GM21619 (cell line): ENCODE measurements around the gene MPO.

ENCODE experiments used
- ATAC-seq: cut with Tn5 transposase; IDR thresholded peaks from one replicate; pipeline ENCODE4 v1.9.1; 2021; ENCODE audit not compliant: unreplicated experiment

MPO gene

DNA sequence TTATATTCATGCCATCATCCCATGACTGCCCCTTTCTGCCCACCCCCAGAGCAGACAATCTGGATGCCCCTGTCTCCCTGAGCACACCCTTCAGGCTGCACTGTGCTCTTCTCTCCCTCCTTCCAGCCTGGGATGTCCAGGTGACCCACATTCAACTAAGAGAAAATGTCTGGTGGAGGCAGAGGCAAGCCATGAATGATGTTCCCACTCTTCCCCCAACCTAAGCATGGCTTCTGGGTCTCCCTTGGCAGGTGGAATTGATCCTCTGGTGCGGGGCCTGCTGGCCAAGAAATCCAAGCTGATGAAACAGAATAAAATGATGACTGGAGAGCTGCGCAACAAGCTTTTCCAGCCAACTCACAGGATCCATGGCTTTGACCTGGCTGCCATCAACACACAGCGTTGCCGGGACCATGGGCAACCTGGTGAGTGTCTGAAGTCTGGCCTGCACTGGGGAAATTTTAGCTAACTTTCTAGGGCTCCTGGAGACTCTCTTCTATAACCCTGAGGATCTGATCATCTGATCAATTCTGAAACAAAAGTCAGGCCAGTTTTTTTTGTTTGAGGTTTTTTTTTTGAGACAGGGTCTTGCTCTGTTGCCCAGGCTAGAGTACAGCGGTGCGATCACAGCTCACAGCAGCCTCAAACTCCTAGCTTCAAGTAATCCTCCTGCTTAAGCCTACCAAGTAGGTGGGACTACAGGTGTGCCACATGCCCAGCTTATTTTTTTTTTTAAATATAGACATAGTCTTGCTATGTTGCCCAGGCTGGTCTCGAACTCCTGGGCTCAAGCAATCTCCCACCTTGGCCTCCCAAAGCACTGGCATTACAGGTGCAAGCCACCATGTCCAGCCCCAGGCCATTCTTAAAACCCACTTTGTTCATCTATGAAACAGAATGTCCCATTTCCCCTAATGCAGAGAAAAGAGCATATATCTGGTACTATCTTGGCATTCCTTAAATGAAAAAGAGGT lies 14.5 kb downstream of the MPO start:
- ATAC-seq: no peak

DNA sequence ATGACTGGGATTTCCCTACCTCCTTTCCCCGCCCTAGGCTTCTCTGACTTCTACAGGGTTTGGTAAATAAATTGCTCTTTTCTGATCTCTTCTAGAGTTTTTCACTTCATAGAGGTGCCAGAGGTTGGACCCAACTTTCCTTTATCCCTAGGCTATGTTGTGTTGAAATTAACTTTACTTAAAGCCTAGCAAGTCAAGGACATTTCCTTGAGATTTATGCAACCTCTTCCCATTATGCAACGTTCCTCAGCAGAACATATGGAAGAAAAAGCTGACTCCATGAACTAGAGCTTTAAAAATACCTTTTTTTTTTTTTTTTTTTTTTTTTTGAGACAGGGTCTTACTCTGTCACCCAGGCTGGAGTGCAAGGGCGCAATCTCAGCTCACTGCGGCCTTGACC lies 15.5 kb downstream of the MPO start:
- ATAC-seq: no peak

DNA sequence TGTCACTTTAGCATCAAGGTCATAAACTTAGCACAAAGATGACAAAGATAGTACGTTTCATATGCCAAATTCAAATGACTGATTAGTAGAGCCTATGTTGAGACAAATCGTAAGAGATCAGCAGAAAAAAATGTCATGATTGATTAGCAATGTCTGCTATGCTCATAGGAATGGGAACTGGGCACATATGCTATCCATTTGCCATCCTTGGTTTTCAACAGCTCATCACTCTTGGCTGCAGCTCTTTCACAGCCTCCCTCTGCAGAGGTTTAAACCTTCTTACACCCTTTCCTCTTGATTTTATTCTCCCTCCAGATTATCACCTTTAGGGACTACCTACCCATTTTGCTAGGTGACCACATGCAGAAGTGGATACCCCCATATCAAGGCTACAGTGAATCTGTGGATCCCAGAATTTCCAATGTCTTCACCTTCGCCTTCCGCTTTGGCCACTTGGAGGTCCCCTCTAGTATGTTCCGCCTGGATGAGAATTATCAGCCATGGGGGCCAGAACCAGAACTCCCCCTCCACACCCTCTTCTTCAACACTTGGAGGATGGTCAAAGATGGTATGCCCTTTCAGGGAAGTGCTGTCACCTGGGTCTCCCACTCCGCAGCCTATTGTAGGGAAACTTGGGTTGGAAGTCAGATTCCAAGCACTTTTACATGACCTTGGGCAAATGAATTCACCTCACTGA lies 16.2 kb downstream of the MPO start:
- ATAC-seq: no peak

GRCh38 chr17:58263773-58264172 lies 17.0 kb downstream of the MPO start:
- ATAC-seq: no peak

DNA sequence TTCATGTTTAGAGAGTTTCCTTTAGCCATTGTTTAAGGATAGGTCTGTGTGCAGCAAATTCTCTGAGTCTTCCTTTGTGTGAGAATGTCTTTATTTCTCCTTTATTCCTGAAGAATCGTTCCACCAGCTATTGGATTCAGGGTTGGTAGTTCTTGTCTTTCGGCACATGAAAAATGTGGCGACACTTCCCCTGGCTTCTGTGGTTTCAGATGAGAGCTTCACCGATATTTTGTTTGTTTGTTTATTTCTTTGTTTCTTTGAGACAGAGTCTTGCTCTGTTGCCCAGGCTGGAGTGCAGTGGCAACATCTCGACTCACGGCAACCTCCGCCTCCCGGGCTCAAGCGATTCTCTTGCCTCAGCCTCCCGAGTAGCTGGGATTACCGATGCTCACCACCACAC lies 18.6 kb downstream of the MPO start:
- ATAC-seq: no peak

- no peak for ATAC-seq
Measured at GRCh38 chr17:58254803-58255202, 25.9 kb downstream of the MPO start.

DNA sequence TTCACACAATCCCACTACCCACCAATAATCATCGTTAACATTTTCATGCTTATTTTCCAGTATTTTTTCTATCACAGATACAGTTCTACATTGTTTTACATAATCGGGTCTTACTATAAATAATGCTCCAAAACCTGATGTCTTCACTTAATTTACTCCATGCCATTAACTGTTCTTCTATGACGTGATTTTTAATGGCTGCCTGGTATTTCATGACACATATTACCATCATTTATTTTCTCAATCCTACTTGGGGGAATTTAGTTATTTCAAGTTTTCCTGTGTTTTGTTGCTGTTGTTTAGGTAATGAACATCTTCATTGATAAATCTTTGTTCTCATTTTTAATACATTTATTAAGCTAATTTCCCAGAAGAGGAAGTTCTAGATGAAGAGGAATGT lies 27.7 kb downstream of the MPO start:
- no peak for ATAC-seq

DNA sequence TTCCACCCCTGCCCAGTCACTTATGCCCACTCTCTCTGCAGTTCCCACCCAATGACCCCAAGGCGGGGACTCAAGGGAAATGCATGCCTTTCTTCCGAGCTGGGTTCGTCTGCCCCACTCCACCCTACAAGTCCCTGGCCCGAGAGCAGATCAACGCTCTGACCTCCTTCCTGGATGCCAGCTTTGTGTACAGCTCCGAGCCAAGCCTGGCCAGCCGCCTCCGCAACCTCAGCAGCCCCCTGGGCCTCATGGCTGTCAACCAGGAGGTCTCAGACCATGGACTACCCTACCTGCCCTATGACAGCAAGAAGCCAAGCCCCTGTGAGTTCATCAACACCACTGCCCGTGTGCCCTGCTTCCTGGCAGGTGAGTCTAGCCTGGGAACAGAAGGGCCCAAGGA lies 28.6 kb downstream of the MPO start:
- ATAC-seq: no peak

DNA sequence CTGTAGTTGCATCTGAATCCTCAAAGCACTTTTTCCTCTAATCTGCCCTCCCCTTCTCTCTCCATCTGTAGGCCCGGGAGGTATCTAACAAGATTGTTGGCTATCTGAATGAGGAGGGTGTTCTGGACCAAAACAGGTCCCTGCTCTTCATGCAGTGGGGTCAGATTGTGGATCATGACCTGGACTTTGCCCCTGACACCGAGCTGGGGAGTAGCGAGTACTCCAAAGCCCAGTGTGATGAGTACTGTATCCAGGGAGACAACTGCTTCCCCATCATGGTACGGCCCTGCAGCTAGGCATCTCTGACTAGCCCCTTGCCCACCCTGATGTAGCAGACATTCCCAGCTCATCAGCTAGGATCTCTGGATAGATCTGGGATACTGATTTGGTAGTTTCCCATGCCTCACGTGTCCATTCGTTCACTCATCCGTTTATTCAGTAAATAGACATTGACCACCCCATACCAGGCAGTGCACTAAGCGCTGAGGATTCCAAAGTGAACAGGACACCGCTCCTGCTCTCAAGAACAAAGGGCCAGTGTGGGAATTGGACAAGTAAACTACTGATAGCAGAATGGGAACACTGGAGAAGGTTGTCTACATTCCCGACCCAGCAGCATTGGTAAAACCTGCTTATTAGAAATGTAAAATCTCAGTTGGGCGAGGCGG lies 30.3 kb downstream of the MPO start:
- ATAC-seq: no peak

GRCh38 chr17:58249270-58250133 lies 31.2 kb downstream of the MPO start:
- no peak for ATAC-seq

DNA sequence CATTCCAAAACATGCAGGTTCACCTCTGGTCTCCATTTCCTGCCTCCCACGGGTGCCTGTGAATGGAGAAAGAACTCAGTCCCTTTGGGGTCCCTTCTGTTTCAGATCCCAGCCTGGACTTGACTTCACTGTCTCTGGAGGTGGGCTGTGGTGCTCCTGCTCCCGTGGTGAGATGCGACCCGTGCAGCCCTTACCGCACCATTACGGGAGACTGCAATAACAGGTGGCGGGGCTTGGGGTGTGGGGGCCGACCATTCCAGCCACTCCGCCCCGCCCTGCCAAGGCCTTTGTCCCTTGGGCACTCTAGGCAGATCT lies 31.8 kb downstream of the MPO start:
- no peak for ATAC-seq

DNA sequence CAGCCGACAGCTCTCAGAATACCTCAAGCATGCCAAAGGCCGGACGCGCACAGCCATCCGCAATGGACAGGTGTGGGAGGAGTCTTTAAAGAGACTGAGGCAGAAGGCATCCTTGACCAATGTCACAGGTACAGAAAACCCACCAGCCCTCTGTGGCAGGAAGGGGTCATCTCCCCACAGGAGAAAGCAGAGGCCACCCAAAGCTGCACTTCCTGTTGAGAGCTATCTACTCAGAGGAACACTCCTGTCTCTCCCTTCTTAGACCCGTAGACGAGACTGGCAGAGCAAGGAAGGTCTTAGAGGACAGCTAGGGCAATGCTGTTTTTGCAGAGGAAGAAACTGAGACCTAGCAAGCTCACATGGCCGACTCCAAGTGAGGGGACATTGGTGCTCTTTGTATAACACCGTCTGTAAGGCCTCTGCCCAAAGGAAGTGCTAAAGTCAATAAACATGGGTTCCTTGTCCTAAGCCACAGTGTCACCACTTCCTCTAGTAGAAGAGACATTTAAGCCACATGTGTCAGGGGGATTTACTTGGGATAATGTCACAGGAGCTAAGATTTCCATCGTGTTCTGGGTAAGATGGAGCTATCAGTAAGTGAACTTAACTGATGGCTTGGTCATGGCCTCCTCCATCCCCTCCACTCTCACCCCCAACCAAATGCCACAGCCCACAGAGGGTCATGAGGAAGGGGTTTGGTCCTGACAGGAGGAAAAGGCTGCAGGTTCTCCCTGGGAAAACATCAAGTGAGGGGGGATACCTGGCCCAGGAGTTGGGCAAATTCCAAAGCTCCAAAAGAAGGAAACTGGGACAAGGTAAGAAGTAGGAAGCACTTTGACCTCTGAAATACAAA lies 33.0 kb downstream of the MPO start:
- ATAC-seq: no peak

GRCh38 chr17:58246781-58247180 lies 34.0 kb downstream of the MPO start:
- ATAC-seq: no peak

GRCh38 chr17:58246104-58246740 lies 34.5 kb downstream of the MPO start:
- ATAC-seq: no peak

DNA sequence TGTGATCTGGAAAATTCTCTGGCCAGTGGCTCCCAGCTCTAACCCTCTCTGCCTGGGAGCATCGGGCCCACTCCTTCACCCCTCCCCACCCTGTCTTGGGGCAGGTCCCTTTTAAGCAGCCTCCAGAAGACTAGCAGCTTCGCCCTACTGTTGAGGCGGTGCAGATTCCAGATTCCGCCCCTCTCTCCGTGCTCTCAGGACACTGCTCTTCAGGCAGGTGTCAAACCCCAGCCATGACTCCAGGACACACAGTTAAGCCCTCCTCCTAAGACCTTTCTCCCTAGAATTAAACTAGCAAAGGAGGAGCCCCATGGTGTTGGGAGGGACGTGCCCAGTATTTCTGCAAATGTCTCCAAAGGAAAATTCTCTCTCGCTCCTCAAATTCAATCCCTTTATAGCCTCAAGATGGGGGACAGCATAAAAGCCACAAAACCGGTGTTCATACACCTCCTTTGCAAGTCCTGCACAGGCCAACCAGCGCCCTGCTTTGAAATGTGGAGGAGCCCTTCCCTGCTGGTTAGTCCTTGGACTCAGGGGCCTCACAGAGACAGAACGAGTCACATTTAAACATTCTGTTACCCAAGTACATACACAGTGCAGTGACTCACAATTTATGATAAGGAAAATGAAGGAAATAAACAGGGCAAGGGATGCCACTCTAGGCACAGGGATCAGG lies 35.2 kb downstream of the MPO start:
- ATAC-seq: no peak

GRCh38 chr17:58244963-58245362 lies 35.8 kb downstream of the MPO start:
- no peak for ATAC-seq

- ATAC-seq: no peak
Measured at GRCh38 chr17:58242171-58242784, 38.5 kb downstream of the MPO start.

- no peak for ATAC-seq
Measured at GRCh38 chr17:58239987-58240386, 40.7 kb downstream of the MPO start.
